NCI-H2029 treated with DMSO at 0.1 percent for 48 hours (cell line): ENCODE data around the gene THOC1.

Experiments used
- DNase-seq: peaks from one replicate; lab custom pipeline; 2025; lab: John Stamatoyannopoulos, UW

Gene THOC1

DNA sequence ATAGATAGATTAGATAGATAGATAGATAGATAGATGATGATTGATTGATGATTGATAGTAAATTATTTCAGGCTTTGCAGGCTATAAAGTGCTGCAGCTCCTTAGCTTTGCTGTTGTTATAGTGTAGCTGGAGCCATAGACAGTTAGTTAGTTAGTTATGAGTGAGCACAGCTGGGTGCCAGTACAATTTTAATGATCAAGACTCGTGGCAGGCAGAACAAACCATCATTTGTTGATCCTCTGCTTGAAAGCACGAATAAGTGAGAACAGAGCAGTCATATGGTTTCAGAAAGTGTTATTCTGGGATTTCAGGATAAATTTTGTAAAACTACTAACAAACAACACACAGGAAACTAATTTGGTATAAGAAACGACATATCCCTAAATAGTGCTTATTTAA lies 53.9 kb downstream of the THOC1 start:
- DNase-seq, result no peak

DNA sequence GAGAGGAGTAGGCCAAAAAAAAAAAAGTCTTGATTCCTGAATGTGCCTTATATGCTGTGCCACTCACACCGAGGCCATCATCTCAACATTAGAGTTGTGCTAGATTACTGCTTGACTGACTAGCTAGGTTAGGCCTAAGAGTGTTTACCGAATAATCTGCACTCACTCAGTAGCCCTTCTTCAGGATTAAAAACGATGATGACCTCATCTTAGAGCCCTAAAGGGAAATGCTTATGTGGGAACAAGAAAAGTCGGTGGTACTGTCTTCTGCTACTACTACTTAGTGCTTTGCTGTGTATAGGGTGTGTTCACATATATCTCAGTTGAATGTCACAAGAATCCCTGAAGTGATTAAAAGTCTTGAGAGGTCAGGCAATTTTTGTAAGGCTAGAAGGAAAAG lies 54.3 kb downstream of the THOC1 start:
- no peak for DNase-seq

DNA sequence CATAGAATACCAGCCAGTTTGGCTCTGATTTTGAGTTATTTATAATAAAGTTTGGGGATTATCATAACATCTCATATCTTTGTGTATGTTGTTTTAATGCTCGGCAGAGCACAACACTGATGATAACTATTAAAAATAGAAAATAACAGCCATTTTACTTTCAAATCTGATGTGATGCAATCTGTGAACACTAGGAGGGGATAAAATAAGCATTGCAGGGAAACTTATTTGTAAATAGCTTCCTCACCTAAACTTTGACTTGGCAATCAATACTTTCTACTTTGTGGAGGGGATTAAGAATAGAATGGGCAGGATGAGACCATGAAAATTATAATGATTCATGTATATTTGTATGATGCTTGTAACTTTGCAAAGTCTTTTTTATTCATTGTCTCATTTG lies 55.1 kb downstream of the THOC1 start:
- no peak for DNase-seq

DNA sequence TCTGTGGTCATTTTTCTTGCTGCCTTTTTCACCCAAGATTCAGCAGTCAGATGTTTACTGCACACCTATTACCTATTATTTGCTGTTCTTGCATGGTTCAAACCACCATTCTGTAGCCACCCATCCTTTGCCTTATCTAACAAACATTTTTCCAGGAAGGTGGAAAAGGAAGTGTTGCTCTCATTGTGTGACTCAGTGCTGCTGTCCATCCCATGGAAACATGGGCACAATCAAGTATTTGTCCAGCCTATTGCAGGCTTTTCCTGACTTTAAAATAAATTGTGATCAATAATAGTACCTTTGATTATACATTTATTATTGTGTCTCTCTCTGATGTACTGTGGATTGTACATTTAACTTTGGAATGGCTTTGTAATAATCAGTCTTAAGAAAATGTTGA lies 56.3 kb downstream of the THOC1 start:
- no peak for DNase-seq

DNA sequence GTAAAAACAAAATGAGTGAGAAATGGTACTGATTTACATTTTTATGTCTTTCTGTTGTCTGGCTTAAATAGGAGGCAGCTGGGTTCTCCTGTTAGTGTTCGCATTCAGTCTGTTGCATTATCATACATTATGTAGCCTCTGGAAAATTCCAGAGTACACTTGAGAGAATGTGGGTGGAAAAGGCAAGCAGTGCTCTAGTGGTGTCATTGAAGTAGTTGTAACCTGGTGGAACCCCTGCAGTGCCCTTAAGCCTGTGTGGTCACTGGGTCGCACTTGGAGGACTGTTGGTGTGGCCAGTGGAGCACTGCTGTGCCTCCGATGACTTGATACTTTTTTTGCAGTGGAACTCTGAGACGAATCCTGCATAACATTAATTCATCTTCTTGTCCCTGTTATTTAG lies 57.1 kb downstream of the THOC1 start:
- DNase-seq, result no peak

DNA sequence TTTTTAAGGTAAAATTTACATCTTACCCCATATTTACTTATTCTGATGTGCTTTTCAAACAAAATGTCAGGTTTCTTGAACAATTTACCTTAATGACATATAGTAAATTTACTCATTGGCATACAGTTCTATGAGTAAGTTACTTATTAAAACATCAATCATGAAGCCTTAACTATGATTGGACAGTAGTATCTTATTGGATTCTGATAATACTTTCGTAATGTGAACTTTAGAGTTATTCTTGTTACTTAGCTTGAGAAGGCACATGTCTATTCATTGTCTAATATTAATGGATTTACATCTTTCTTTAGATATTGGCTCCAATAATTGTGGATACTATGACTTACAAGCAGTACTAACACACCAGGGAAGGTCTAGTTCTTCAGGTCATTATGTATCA lies 57.8 kb downstream of the THOC1 start:
- no peak for DNase-seq

DNA sequence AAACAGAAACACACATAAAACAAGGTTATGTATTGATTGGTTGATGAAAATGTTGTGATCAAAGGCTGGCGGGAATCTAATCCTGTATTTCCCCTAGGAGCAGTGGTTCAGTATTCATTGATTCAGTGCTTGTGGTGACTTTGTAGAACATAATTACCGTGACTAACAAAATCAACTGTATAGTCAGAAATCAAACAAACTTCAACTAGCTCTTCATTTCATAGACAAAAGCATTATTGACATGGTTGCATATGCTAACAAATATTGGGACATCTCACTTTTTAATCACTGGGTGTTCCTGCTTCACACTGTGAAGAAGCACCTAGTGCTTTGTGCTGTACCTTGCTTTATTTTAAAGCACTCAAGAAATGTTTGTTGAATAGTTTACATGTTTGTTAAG lies 68.1 kb downstream of the THOC1 start:
- DNase-seq, result no peak

DNA sequence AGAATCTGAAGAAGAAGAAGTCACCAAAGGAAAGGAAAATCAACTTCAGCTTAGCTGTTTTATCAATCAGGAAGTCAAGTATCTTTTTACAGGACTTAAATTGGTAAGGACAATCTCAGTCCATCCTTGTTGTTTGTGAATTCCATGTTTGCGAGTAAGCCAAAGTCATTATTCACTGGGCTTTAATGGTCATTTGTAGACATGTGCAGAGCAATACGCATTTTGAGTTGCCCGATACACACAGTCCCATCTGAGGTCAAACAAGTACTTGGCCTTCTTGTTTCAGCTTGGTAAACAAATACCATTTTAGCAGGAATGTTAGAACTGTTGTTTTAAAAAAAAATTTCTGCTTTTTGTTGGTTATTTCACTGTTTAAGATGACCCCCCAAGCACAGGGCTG lies 68.6 kb downstream of the THOC1 start:
- DNase-seq, result no peak

DNA sequence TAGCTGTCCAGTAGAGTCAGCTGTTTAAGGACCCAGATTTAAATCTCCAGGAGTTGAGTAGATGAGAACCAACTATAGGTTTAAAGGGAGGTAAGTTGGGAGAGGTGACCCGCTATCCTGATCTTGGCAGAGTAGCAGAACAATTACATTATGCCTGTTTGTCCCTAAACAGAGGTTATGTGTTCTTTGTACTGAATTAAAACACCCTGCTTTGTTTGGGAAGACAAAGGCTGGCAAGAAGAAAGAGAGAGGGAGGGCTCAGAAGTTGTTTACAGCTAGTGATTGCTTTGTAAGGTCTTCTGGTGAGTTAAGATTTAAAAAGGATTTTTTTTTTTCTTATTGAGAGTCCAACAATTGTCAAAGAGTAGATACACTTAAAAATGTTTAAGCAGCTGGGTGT lies 72.2 kb downstream of the THOC1 start:
- no peak for DNase-seq

DNA sequence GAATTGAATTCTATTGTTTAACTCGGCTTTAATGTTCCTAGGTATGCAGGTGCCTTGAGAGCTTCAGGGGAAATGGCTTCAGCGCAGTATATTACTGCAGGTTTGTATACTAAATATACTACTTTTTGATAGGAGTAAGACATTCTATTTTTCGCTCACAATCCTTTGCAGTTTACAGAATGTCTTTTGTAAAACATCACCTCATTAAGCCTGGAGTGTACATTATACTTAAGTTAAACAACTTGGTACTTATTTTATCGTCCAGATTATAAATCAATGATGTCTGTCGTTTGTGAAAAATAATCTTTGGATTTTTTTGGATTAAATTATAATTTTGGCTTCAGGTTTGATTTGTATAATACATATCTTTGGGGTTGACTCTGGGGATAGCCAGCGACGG lies 75.0 kb downstream of the THOC1 start:
- DNase-seq, result no peak

DNA sequence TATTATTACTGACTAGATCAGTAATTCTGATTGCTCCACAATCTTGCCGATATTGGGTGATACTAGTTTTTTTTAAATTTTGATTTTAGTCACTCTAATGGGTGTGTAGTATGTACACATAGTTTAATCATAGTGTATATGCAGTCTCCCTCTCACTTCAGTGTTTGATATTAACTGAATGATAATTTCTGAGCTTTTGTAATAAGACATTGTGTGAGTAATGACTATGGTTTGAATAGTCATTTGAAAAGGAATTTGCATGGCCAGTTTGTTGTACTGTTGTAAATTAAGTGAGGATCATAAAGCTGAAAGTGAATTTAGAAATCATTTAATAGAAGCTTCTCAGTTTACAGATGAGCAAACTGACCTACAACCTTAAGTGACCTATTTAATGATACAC lies 76.1 kb downstream of the THOC1 start:
- DNase-seq, result no peak

DNA sequence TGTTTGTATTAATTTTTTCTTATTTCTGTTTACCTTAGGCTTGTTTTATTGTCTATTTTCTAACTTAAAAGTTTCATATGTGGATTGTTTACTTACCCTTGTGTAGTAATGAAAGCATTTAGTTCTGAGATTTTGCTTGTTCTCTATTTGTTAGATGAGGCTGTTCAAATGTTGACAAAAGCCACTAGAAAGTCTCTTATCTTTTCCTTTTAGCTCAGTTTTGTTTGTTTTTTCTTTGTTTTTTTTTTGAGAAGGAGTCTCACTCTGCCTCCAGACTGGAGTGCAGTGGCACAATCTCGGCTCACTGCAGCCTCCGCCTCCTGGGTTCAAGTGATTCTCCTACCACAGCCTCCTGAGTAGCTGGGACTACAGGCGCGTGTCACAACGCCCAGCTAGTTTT lies 78.6 kb downstream of the THOC1 start:
- no peak for DNase-seq

DNA sequence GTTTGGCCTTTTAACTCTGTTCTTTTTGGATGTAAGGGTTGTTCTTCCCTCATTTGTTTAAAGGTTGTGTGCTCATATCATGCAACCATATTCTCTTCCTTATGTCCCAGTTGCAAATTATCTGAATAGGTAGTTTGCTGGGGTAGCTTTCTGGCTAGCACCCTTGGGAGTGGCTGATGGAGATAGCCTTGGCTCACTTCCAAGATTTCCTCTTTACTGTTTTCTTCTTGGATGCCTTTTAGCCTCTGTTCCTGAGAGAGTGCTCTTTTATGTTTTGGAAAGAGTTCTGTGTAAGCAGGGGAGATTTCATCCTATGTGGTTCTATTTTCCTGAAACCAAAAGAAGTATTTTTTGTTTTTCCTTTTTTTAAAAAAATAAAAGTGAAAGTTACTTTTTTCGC lies 84.1 kb downstream of the THOC1 start:
- no peak for DNase-seq

DNA sequence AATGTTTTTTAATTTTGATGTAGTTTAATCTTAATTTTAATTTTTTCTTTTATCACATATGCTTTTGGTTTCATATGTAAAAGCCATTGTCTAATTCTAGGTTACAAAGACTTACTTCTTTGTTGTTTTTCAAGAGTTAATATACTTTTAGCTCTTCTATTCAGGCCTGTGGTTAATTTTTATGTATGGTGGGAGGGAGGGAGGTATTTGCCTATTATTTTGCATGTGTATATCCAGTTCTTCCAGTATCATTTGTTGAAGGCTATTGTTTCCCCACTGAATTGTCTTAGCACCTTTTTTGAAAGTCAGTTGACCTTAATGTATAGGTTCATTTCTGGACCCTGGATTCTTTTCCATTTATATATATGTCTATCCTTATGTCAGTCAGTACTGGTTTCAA lies 86.1 kb downstream of the THOC1 start:
- DNase-seq, result no peak

DNA sequence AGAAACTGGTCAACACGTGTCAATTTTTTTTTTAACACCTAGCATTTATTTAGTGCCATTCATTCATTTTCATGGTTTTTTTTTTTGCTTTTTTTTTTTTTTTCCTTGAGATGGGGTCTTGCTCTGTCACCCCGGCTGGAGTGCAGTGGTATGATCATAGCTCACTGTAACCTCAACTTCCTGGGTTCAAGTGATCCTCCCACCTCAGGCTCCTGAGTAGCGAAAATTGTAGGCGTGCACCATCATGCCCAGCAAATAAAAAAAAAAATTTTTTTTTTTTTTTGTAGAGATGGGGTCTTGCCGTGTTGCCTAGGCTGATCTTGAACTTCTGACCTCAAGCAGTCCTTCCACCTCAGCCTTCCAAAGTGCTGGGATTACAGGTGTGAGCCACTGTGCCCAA lies 88.3 kb downstream of the THOC1 start:
- DNase-seq, result no peak

DNA sequence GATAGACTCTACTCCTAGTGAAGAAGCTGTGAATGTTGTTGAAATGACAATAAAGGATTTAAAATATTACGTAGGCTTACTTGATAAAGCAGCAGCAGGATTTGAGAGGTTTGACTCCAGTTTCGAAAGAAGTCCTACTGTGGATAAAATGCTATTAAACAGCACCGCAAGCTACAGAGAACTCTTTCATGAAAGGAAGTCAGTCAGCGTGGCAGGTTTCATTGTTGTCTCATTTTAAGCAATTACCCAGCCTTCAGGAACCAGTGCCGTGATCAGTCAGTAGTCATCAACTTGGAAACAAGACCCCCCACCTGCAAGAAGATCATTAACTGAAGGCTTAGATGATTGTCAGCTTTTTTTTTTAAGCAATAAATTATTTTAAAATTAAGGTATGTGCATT lies 95.5 kb downstream of the THOC1 start:
- no peak for DNase-seq
